HuH-7.5 (cell line): ENCODE results near the gene RACGAP1.
"Not testable (repeated sequence)": the region's sequence is repeated elsewhere in the genome, so short reads cannot be mapped to it uniquely, and the experiment has no call there.

Experiments used
- DNase-seq: peaks from one replicate; pipeline ENCODE4 v3.0.0; 2011; ENCODE audit warnings: low spot score

RACGAP1 gene

DNA sequence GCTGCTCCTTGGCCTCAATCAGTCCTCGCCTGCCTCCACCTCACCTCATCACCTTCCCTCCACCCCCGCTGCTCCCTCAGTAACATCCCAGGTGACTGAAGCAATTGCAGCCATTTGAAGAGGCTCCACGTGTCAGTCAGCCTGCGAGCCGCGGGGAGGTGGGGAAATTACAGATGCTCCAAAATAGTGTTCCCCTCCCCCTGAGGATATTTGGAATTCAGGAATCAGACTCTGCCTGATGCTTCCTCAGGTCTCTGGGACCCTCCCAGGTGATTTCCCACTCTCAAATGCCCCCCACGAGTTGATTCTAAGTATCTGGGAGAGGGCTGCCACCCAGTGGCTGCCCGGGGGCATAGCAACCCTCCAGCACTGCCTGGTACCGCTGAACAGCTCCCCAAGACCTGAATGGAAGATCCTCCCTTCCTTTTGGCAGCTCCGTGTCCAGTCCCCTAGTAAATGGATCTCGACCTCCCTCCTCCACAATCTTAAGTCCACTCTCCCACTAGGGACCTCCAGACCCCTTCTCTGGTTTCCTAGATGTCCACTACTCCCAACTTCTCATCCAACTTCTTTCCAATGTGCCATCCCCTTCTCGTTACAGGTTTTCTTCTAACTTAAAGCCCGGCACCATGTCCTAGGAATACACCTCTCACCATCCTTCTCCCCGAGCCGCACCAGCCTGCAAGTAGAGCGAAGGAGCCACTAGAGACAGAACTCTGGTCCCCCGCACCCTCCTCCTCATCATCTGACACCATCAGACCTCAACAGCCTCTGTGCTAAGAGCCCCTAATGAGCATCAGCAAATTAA, 30.7 kb upstream of the RACGAP1 start:
- peak; percentile 86 for DNase-seq

DNA sequence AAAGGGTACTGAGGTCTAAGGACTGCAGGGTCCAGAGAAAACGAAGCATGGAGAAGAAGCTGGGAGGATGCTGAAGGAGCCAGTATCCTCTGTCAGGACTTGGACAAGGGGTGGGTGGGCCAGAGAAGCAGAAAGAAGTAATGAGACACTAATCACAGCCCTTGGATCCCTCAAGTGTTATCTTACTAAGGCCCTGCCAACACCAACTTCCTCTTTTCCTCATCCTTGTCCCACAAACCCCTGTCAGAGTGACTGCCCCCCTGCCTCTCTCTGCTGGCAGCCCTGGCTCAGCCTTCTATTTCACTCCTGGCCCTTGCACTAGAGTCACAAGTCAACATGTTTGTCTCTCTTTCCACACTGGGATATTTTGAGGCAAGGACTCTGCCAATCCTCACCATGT, 28.3 kb upstream of the RACGAP1 start:
- no peak for DNase-seq

DNA sequence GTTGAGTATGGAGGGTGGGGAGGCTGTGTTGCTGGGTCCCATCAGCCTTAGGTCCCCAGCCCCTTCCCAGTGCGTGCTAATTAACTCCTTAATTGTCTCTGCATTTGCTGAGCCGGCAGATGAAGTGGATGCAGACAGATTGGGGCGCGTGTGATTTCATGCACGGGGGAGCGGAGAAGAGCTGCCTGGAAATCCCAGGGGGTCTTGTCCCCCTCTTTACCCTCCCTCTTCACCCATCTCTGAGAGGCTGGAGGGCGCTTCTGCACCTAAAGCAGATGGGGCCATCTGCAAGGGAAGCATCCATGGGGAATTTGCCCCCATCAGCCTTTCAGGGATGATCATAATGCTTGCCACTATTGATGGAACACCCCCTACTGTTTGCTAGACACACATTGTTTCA, 27.7 kb upstream of the RACGAP1 start:
- no peak for DNase-seq

DNA sequence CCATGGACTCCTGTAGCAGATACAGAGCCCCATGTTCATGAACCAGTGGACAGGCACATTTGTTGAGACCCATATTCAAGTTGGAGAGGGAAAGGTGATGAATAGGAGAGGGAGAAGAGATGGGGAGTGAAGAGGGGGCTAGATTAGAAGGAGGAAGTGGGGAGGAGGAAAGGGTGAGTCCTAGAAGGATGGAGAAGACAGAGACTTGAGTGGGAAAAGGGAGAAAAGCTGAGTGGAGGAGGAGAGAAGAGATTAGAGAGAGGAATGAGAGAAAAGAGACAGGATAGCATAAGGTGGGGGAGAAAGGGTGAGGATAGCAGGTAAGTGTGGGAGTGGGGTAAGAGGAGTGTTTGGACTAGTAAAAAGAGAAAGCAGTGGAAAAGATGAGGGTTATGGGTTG, 27.2 kb upstream of the RACGAP1 start:
- DNase-seq, result no peak

DNA sequence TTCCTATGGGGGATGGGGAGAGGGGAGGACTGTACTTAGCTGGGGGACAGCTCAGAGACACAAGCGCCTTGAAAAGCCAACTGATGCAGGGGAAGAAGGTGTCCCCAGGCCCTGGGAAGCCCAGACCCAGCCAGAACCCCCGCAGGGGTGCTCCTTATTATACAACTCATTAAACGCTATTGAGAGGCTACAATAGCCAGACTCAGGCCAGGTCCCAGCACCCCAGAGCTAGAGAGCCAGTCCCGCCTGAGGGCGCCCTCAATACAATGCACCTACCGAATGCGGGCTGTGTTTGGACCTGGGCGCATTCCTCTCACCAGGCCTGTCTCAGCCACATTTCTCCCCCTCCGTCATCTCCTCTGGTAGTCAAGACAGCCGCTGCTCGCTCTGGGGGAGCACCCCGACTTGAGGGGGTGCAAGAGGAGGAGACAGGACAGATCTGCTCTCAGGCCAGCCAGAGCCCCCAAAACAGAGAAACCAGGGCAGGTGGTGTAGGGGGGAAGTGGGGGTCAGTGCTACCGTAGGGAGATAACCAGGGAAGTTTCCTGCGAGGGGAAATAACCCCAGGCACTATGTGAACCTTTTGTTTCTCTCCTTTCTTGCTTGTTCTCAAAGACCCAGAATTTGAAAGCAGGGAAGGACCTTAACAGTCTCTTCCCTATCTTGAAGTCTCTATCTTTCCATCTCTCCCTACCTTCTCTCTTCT, 26.0 kb upstream of the RACGAP1 start:
- DNase-seq, result no peak

DNA sequence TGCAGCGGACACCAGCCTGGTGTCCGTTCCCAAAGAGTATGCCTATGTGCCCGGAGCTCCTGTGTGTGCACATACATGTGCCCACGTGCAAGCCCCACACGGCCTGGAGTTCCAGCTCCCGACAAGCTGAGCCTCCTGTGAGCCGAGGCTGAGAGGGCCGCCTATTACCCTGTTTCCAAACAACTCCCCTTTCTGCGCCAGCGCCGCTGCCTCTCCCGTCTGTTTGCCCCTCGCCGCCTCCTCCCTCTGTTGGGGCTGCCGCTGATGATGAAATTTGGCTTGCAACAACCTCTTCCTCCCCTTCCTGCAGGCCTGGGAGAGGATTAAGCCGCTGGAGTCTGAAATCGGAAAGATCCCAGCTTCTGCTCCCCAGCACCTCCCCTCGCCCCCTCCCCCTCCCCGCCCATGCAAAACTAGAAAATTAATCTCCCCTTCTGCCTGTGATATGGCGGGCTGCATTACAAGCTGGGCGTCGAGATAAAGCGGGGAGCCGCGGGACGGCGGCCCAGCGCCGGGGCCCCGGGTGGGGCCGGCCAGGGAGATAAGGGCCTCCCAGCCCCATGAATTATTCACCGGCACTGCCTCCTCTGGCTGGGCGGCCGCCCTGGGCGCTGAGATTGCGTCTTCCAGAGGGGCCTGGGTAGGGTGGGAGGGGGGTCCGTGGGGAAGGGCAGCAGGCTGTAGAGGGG, 25.3 kb upstream of the RACGAP1 start:
- DNase-seq, result peak; percentile 75

DNA sequence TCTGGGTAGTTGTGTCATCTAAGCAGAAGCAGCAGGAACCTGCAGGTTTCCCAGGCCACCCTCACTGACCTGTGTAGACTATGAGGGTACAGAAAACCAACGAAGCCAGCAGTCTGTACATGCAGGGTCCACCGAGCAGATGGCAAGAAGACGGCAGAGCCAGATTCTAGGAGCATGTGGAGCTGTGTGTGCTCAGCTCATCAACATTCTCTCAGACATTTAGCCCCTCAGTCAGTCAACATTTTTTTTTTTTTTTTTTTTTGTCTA, 24.8 kb upstream of the RACGAP1 start:
- DNase-seq, result no peak

DNA sequence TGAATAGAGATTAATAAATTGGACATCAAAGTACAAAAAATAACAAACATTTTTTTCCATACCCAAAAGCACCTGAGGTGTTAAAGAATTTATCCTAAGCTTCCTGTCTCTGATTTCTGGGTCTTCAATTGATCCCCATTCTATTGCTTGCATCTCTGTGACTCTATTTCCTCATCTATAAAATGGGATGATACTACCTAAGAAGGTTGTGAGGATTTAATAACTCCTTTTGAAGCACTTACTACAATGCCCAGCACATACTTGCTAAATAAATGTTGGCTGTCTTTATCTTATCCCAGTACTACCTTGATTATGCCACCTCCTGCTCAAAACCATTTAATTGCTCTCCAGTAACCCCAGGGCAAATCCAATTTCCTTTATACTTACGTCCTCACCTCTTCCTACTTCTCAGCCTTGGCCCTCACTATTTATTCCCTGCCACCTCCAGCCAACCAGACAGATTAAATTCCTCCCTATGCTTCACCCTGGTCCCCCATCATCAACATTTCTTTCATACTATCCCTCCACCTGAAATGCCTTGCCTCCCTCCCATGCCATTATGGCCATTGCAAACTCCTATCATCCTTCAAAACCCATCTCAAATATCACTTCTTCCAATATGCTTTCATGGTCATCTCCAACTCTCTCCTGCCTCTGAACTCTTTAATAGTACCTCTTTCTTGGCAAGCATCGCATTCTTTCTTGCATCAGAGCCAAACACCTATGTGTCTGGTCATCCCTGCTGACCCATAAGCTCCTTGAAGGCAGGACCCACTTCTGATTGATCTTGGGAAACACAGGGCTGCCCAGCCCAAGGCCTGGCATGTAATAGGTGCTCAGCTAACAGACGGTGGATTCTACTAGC, 24.2 kb upstream of the RACGAP1 start:
- DNase-seq, result no peak

DNA sequence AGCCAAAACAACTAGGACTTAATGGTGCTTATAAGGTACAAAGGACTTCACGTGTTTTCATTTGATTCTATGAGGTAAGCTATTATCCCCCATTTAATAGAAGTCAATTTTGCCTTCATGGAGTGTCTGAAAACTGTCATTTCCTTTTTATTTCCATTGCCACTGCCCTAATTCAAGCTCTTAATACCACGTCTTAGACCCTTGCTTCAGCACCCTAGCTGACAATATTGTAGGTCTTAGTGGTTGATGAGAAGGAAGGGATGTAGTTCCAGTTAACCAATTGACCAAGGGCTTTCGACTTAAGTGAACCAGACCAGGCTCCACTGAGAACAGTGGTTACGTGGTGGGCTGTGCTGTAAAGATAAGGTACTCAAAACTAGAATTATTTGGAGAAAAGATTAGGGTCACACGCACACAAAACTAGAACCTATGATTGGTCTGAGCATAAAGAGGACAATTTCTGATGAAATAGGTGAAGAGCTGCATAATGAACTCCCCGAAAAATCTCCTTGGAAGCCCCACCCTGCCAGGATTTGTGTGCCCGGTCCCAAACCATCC, 22.5 kb upstream of the RACGAP1 start:
- no peak for DNase-seq

DNA sequence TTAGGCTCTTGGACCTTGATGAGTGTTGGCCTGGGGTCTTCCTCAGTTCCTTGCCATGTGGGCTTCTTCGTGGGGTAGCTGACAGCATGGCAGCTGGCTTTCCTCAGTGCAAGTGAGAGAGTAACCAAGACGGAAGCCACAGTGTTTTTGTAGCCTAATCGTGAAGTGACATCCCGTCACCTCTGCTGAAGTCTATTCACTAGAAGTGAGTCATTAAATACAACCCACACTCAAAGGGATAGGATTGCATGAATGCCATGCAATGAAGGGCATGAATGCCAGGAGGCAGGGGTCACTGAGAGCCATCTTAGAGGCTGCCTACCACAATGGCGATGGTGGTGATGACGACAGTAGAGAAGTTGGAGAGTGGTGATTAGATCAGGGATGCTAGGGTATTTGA, 18.6 kb upstream of the RACGAP1 start:
- no peak for DNase-seq

DNA sequence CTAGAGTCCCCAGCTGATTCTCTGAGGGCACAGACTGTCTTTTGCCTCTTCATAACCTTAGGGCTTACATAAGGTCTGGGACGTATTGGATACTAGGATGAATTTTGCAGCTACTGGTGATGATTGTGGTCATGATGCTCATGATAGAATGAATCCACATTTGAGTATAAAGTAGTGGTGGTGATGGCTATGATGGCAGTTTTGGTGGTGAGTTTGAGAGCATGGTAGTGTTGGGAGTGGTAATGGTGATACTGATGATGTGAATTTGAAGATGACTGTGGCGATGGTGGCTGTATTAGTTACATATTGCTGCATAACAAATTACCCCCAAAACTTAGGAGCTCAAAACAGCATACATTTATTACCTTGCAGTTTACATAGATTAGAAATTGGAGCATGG, 18.0 kb upstream of the RACGAP1 start:
- DNase-seq, result no peak

DNA sequence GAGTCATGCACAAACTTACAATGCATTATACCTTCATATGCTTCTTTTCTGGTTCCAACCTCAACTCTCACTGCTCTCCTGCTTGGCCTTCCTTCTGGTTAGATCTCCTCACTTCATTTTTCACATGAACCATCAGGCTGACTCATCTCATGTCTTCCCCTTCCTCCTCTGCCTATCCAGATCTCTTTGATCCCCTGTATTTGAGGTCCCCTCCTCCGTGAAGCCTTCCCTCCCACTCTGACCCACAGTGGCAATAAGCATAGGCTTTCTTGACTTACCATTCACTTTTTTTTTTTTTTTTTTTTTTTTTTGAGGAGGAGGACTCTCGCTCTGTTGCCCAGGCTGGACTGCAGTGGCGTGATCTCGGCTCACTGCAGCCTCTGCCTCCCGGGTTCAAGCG, 17.4 kb upstream of the RACGAP1 start:
- no peak for DNase-seq

DNA sequence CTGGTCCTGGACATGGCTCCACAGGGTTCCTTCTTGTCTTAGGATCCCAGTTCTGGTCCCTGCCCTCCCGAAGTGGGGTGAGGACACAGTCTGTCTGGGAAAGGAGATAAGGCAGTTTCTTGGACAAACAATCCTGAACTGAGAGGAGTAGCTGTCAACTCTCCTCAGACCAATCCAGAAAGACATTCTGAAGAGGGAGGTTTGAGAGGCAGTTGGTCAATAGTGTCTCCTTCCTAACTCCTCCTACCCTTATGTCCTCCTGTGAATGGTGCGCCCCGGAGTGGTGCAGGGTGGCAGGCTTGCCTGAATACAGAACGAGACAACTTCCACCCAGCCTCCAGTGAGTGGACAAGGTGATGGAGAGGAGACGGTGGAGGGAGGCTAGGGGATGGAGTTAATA, 16.7 kb upstream of the RACGAP1 start:
- DNase-seq, result no peak

DNA sequence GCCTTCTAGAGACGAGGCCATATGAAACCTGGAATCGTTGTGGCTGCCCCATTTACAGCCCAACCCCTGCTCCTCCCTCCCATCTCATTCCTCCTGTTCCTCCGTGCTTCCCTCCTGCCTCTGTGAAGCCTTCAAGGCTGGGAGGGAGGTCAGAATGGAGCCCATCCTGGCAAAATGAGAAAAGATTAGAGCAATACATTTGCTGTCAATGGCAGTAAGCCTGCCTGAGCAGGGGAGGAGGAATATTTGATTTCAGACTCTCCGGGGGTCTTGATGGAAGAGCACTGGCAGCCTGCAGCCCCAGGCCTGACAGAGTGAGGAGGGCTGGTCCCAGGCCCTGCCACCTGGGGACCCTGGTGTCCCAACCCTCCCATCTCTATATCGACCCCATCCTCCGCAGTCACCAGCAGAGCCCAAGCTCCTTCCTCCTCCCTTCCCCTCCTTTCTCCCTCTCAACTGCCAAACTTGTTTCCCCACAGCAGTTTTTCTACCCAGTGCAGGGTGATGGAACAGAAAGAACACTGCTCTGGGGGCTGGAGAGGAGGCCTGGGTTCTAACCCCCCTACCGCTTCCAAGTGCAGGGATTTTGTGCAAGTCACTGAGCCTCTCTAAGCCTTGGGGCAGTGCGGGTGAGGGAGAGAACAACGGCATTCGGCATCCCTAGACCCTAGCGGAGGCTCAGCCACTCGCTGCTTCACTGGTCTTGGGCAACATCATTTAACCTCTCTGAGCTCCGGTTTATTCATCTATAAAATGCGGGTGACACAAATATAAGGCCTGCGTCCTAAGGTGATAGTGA, 16.0 kb upstream of the RACGAP1 start:
- no peak for DNase-seq

DNA sequence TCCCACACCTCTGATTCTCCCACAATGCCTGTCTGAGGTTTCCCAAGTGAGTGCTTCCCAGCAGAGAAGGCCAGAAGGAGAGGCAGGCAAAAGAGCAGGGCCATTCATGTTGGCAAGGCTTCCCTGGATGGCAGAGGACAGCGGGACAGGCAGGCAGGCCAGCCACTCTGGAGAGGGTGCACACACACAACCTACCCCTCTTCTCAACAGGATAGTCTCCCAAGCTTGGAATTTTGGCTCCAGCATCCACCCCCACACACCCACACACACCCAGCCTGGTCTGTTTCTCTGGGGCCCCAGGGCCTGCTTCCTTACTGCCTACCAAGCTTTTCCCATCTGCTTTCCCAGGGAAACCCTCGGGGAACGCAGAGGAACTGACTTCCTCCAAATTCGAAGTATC, 15.4 kb upstream of the RACGAP1 start:
- DNase-seq, result no peak

DNA sequence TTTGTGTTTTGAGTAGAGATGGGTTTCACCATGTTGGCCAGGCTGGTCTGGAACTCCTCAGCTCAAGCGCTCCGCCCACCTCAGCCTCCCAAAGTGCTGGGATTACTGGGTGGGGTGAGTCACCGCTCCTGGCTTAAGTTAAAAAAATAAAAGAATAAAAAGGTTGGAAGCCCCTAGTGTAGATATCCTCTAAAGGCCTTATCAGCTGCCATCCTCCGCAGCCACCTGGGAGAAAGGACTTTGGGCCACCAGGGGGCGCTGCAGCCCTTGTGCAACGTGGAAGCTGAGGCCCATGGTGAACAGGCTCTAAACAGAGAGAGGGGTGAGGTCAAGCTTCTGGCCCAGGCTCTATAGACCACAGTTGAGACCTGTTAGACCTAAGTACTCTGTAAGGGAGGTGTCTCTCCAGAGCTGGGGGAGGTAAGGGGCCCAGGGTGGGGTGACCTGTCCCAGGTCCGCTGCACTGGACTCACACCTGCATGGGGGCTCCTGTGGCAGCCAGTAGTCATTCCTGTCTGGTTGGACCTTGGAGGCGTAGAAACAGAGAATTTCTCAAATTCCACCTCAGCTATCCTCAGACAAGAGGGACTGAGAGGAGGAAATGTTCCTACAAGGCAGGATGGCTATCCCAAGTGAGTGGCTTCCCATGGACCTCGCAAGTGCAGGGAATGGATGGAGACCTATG, 14.0 kb upstream of the RACGAP1 start:
- DNase-seq, result peak; percentile 87

DNA sequence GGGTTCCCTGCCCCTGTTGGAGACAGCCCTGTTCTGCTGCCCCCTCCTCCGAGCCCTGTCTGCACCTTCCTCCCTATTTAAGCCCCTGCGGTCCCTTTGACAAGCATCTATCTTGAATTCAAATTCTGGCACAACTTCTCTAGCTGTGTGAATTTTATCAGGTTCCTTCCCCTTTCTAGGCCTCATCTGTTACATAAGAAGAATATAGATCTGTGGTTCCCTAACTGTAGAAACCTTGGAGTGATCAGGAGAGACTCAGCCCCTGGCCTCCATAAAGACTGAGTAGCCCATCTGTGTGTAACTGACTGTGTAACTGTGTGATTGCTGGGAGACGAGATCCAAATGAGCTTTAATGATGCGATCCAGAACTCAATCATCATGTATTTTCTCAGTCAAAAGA, 13.0 kb upstream of the RACGAP1 start:
- DNase-seq, result no peak

DNA sequence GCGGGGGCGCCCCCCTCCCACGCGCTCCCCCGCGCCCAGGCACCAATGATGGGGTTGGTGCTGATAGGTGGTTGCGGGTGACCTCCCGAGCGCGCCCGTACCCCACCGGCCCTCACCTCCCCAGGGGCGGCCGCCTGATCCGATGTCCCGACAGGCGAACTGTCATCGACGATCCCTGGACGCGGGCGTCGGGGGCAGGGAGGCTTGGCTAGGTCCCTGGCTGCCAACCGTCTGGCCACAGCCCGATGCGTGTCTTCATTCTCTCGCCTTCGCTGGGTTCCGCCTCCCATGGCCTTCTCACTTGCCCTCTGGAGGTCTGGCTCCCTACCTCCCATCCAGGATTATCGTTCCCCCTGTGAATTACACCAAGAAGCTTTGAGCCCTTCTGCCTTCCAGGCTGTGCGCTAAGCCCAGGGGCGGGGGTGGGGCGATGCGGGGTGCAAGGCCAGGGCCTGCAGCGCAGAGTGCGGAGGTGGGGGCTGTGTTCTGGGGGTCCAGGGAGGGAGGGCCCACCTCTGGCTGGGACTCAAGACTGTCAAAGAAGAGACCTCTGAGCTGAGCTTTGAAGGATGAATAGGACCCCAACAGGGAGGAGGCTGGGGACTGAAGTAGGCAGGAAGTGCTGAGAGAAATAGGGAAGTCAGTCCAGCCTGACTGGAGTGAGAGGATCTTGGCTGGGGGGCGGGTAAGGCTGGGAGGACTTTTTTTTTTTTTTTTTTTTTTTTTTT, 7.7 kb upstream of the RACGAP1 start:
- no peak for DNase-seq

DNA sequence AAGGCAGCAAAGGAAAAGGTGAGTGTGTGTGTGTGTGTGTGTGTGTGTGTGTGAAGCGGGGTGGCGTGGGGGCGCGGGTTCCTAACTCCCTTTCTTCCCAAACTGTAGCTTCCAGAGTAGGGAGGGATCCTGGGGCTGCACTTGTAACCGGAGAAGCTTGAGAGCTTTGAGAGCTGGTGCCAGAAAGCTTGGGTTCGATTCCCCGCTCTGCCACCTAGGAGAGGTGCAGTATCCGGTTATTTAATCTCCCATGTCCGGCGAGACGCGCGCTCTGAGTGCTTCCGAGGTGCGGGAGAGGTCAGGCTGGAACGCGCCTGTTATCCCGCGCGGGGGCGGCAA, 7.2 kb upstream of the RACGAP1 start:
- DNase-seq, result no peak

DNA sequence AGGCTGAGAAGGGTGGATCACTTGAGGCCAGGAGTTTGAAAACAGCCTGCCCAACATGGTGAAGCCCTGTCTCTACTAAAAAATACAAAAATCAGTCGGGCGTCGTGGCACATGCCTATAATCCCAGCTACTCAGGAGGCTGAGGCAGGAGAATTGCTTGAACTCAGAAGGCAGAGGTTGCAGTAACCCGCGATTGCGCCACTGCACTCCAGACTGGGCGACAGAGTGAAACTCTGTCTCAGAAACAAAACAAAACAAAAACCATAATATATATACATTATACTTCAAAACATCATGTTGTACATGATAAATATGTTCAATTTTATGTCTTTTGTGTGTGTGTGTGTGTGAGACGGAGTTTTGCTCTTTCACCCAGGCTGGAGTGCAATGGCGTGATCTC, 5.2 kb upstream of the RACGAP1 start:
- DNase-seq, result not testable (repeated sequence)
